A673 (cell line): ENCODE measurements around the gene PSMG4. TPM values are rescaled to one million over a fixed set of nuclear protein-coding genes. Genes with fewer than 3 reads are reported as not detected.

Experiments used
- BruUV-seq: library from RNA; stranded (reverse); fragments of 400-500 nt; replicated peaks from 2 replicates; lab custom pipeline; 2021; lab: Mats Ljungman, UMichigan
- CTCF ChIA-PET: fragments of 300-600 bp; sonication (Branson Sonifier 250); formaldehyde crosslinking; loops from one replicate; lab custom pipeline; 2022; ENCODE audit warnings: antibody characterized with exemption; lab: Charles Lee
- POLR2A ChIA-PET: fragments of 300-600 bp; sonication (Branson Sonifier 250); formaldehyde crosslinking; loops from one replicate; lab custom pipeline; 2022; ENCODE audit warnings: antibody characterized with exemption; ENCODE audit not compliant: low non-redundant PET; lab: Charles Lee
- DNase-seq: peaks from one replicate; pipeline ENCODE4 v3.0.0-alpha.2; 2015; ENCODE audit warnings: low spot score
- H3K27ac ChIP-seq: fragments of 200-600 bp; sonication (generic); 2 replicates; pipeline ENCODE4 v1.5.1; 2016; ENCODE audit warnings: mixed run types, low read depth, mild to moderate bottlenecking, mixed read lengths, antibody characterized with exemption, low read length; ENCODE audit not compliant: poor library complexity, severe bottlenecking
- H3K27me3 ChIP-seq: fragments of 200-600 bp; sonication (generic); replicated peaks from 2 replicates; pipeline ENCODE4 v1.6.1; 2017; ENCODE audit warnings: mixed run types, low read depth, mild to moderate bottlenecking, mixed read lengths, antibody characterized with exemption, low read length; ENCODE audit not compliant: insufficient read depth, poor library complexity
- H3K36me3 ChIP-seq: fragments of 200-600 bp; sonication (generic); 2 replicates; pipeline ENCODE4 v1.6.1; 2016; ENCODE audit warnings: mixed run types, mild to moderate bottlenecking, mixed read lengths, antibody characterized with exemption, low read length; ENCODE audit not compliant: insufficient read depth, poor library complexity, severe bottlenecking
- H3K4me1 ChIP-seq: fragments of 200-600 bp; sonication (generic); 2 replicates; pipeline ENCODE4 v1.6.1; 2017; ENCODE audit warnings: mixed run types, mild to moderate bottlenecking, mixed read lengths, antibody characterized with exemption, low read length; ENCODE audit not compliant: insufficient read depth, poor library complexity, severe bottlenecking
- H3K4me3 ChIP-seq: fragments of 200-600 bp; sonication (generic); 2 replicates; pipeline ENCODE4 v1.5.1; 2016; ENCODE audit warnings: low read depth, mixed run types, mild to moderate bottlenecking, mixed read lengths, low read length; ENCODE audit not compliant: poor library complexity, severe bottlenecking
- H3K9me3 ChIP-seq: fragments of 200-600 bp; sonication (generic); 2 replicates; pipeline ENCODE4 v1.6.1; 2016; ENCODE audit warnings: mixed run types, low read depth, mild to moderate bottlenecking, mixed read lengths, antibody characterized with exemption, low read length; ENCODE audit not compliant: poor library complexity, severe bottlenecking
- EZH2 ChIP-seq: fragments of 200-600 bp; sonication (generic); IDR thresholded peaks from 2 replicates; pipeline ENCODE4 v1.6.1; 2017; ENCODE audit warnings: borderline replicate concordance, low read depth, mild to moderate bottlenecking, mixed read lengths, antibody characterized with exemption, low read length; ENCODE audit not compliant: poor library complexity, severe bottlenecking
- intact Hi-C: fragments of 100-400 bp; cut with micrococcal nuclease; formaldehyde crosslinking; loops from one replicate; pipeline ENCODE4 v1.10.0; 2022; ENCODE audit not compliant: unreplicated experiment
- total RNA-seq: library from RNA; stranded (reverse); gene quantifications from 2 replicates; pipeline ENCODE4 v1.2.3, GENCODE V29; 2021
- TF ChIP-seq, protein P1 (sequence below): fragments of 300-800, 200-600 bp; sonication (generic); conservative IDR thresholded peaks from 2 replicates; pipeline ENCODE4 v1.5.1; 2017; ENCODE audit warnings: low read depth, mild to moderate bottlenecking, antibody characterized with exemption, low read length, moderate library complexity, mixed read lengths

Gene PSMG4
- total RNA-seq, 1 experiment from 2014 or later = 34.4 TPM

DNA sequence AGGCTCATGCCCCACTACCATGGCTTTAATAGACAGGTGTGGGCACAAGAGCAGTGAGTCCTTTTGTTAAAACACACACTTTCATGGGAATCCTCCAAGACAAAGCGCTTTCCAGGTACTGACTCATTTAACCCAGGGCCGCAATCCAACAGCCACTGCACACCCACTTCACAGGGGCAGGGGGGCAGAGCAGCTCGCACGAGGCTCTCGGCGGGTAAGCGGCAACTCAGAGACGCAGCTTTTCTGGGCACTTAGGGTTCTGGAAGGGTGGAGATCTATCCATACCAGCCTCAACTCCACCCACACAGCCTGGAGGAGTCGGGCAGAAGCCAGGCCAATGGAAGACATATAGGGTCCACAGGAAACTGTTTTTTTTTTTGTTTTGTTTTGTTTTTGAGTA is 28.6 kb downstream of the PSMG4 start:
- no peak overlapping the region for H3K4me3 ChIP-seq
- intact Hi-C loops = no loop called here
- no peak for TF ChIP-seq EZH2
- TF ChIP-seq, protein P1, sequence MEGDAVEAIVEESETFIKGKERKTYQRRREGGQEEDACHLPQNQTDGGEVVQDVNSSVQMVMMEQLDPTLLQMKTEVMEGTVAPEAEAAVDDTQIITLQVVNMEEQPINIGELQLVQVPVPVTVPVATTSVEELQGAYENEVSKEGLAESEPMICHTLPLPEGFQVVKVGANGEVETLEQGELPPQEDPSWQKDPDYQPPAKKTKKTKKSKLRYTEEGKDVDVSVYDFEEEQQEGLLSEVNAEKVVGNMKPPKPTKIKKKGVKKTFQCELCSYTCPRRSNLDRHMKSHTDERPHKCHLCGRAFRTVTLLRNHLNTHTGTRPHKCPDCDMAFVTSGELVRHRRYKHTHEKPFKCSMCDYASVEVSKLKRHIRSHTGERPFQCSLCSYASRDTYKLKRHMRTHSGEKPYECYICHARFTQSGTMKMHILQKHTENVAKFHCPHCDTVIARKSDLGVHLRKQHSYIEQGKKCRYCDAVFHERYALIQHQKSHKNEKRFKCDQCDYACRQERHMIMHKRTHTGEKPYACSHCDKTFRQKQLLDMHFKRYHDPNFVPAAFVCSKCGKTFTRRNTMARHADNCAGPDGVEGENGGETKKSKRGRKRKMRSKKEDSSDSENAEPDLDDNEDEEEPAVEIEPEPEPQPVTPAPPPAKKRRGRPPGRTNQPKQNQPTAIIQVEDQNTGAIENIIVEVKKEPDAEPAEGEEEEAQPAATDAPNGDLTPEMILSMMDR = no peak
- DNase-seq = no peak
- peaks cover 8% of the 10 kb centered on the region for H3K4me1 ChIP-seq
- H3K36me3 ChIP-seq = no peaks in the 10 kb centered on the region
- no peaks in the 10 kb centered on the region for H3K9me3 ChIP-seq
- ChIA-PET CTCF (no interaction called here), POLR2A (no interaction called here)
- no peak overlapping the region for H3K27ac ChIP-seq
- no peaks in the 10 kb centered on the region for H3K27me3 ChIP-seq
- BruUV-seq = no TSS peak

DNA sequence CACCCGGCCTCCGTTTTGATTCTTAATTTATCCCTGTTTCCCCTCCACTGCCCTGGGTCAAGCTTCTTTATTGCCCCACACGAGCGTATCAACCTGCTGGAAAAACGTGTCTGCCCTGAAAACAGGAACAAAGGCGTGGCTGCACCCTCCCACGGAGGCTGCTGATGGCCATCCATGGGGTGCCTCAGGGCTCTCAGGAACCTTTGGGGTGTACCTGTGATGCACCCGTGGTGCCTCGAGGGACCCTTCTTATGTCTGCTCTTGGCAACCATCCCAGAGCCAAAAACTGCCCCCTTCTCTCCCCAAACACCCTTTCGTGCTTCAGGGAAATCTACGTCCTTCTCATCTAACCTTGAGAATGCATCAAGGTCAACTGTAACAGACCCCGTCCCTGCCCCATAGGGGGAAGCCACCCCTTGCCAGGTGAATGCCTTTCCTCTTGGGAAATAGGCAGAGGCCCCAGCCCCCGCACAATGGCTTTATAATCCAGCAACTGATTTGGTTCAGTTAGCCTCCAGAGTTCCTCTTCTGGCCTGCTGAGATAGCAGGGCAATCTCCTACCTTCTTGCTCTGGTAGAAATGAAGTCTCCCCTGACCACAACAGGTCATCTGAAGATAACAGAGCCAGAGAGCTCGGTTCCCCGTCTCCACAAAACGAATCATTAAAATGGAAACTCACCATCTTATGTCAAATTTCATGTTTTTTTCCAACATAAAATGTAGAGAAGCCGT is 29.4 kb downstream of the PSMG4 start:
- no peaks in the 10 kb centered on the region for H3K9me3 ChIP-seq
- H3K4me3 ChIP-seq = no peak overlapping the region
- BruUV-seq = no TSS peak
- peaks cover 6% of the 10 kb centered on the region for H3K4me1 ChIP-seq
- no peak for DNase-seq
- H3K27me3 ChIP-seq = no peaks in the 10 kb centered on the region
- TF ChIP-seq EZH2 = no peak
- TF ChIP-seq, protein P1 = no peak
- intact Hi-C loops = no loop called here
- H3K36me3 ChIP-seq = no peaks in the 10 kb centered on the region
- CTCF ChIA-PET = no interaction called here
- POLR2A ChIA-PET = no interaction called here
- H3K27ac ChIP-seq = no peak overlapping the region

DNA sequence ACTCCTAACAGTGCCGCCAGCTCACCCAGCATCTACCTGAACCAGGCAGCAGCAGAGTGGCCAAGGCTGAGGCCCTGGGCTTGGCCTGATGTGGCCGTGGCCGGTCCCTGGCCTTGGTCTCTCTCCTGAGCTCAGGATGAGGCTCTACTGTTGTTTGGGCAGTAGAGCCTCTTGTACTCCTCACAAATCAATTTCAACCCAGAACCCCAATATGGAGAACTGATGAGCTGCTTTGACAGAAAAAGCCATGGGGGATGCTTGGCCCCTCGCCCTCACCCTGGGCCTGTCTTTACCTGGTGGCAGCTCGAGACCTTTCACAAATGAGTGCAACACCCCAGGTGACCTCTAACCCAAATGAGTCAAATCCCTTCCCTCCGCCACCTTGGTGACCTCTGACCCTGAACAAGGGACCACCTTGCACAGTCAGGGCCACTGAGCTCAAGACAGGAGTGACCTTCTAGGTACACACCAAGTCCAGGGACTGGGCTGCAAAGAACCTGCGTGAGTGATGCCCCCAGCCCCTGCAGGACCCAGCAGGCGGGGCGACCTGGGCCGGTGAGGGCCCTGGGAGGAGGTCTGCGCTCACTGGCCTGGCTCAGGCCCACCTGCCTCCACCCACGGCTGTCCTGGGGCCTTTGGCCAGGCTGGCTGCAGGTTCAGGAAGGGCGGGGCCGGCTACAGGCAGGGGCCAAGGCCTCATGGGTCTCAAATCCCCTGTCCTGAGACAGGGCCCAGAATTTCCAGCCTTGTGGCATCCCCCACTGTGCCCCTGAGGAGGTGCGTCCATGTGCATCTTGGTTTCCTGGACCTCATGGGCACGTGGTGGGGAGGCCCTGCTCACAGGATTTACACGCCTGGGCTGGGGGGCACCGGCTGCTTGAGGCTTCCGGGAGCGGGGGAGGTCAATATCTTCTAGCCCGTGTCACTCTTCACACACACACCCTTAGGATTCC is 30.2 kb downstream of the PSMG4 start:
- Histone ChIP-seq H3K4me1 (peaks cover 5% of the 10 kb centered on the region), H3K27ac (no peak overlapping the region), H3K36me3 (no peaks in the 10 kb centered on the region), H3K27me3 (no peaks in the 10 kb centered on the region), H3K9me3 (no peaks in the 10 kb centered on the region), H3K4me3 (no peak overlapping the region)
- intact Hi-C loops = no loop called here
- TF ChIP-seq EZH2 = no peak
- TF ChIP-seq, protein P1 = no peak
- ChIA-PET CTCF (interaction anchor here (0.6 kb wide), 1 partner anchor 416 kb away, joined by 6 read pairs; no protein-coding TSS in a partner anchor), POLR2A (no interaction called here)
- BruUV-seq = no TSS peak
- no peak for DNase-seq
